Activated naive CD8-positive, alpha-beta T cell (primary cell): ENCODE results near the gene COPE.
"Not testable (repeated sequence)": the region's sequence is repeated elsewhere in the genome, so short reads cannot be mapped to it uniquely, and the experiment has no call there.

Source experiments
- H3K27ac Mint-ChIP-seq: one replicate; pipeline ENCODE4 v1.8.0; 2021; ENCODE audit warnings: mixed read lengths
- H3K27me3 Mint-ChIP-seq: one replicate; pipeline ENCODE4 v1.8.0; 2021; ENCODE audit warnings: mixed read lengths
- H3K36me3 Mint-ChIP-seq: one replicate; pipeline ENCODE4 v1.8.0; 2021; ENCODE audit warnings: mixed read lengths
- H3K4me1 Mint-ChIP-seq: one replicate; pipeline ENCODE4 v1.8.0; 2021; ENCODE audit warnings: low read depth, mixed read lengths
- H3K4me3 Mint-ChIP-seq: one replicate; pipeline ENCODE4 v1.8.0; 2021; ENCODE audit warnings: mild to moderate bottlenecking, mixed read lengths
- H3K9me3 Mint-ChIP-seq: one replicate; pipeline ENCODE4 v1.8.0; 2021; ENCODE audit warnings: low read depth, mixed read lengths

Gene COPE

DNA sequence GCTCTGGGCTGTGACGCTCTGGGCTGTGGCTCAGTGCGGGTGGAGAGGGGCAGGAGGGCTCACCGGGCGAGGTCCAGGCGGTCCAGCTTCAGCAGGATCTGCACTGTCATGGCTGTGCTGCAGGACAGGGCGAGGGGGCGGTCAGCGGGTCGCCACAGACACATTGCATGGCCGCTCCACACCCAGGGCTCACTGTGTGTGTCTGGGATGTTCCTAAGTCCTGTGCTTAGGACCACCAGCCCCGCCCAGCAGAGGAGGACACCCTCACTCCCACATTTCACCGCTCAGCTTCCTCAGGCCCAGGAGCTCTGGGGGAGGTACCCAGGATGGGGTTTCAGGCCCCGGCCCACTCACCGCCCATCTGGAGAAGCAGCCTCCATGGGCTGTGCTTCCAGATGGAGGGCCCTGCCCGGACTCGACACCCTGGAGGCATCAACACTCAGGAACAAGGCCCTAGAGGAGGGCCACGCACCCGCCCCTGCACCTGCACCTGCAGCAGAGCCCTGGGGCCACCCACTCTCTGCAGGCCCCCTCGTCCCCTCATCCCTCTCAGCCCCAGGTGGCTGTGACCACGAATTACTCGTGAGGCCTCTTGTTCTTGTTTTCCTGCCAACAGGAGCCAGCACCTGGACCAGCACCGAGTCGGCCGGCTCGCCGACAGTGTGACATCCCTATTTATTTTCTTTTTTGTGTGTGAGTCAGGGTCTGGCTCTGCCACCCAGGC lies 13.5 kb downstream of the COPE start:
- Mint-ChIP-seq H3K4me3 (no peak overlapping the region), H3K4me1 (no peaks in the 10 kb centered on the region), H3K27me3 (no peaks in the 10 kb centered on the region), H3K9me3 (no peaks in the 10 kb centered on the region), H3K36me3 (no peaks in the 10 kb centered on the region), H3K27ac (no peak overlapping the region)

DNA sequence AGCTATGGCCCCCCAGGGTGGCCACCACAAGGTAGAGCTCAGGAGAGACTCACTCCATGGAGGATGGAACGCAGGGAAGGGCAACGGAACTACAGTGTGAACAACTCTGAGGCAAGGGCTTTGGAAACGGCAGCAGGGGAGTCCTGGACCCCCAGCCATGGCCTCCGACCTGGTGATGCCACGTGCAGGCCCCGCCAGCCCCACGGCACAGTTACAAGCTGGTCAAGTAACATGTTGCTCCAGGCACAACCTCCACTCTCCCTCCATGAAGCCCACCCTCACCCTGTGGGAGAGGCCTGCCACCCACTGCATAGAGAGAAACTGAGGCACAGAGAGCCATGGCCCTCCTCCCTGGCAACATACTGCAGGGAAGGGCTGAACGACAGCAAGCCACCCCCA lies 14.1 kb downstream of the COPE start:
- H3K9me3 Mint-ChIP-seq = no peaks in the 10 kb centered on the region
- H3K27ac Mint-ChIP-seq = no peak overlapping the region
- no peaks in the 10 kb centered on the region for H3K27me3 Mint-ChIP-seq
- no peaks in the 10 kb centered on the region for H3K36me3 Mint-ChIP-seq
- no peak overlapping the region for H3K4me3 Mint-ChIP-seq
- no peaks in the 10 kb centered on the region for H3K4me1 Mint-ChIP-seq

DNA sequence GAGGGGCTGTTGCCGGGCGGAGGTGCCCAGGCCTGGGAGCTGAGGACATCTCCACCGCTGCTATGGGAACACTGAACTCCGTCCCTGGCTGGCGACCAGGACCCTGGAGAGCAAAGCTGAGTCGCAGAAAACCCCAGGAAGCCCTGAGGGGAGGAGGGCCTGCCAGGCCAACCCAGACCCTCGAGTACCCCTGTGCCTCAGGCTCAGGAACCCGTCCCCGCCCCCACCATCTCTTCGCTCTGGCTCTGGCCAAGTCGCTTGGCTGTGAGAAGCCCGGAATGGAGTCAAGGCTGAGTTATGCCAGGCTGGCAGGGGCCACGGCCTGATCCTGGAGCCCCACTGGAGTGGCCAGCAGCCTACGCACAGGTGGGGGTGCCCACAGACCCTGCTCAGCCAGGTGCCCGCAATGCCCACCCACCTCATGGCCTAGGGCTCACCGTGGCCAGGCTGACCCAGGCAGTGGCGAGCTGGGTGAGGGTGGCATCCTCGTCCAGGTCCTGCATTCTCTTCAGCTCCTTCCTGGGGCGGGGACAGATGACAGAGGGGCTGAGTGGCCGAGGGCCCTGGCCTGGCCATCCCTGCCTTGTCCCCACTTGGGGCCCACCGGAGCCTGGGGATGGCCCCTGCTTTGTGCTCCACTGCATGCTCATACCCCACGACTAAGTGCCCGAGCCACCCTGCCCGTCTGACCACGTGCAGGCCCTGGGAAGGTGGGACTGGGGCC lies 14.7 kb downstream of the COPE start:
- no peaks in the 10 kb centered on the region for H3K9me3 Mint-ChIP-seq
- H3K36me3 Mint-ChIP-seq = no peaks in the 10 kb centered on the region
- no peaks in the 10 kb centered on the region for H3K4me1 Mint-ChIP-seq
- no peaks in the 10 kb centered on the region for H3K27me3 Mint-ChIP-seq
- H3K27ac Mint-ChIP-seq = no peak overlapping the region
- H3K4me3 Mint-ChIP-seq = no peak overlapping the region

DNA sequence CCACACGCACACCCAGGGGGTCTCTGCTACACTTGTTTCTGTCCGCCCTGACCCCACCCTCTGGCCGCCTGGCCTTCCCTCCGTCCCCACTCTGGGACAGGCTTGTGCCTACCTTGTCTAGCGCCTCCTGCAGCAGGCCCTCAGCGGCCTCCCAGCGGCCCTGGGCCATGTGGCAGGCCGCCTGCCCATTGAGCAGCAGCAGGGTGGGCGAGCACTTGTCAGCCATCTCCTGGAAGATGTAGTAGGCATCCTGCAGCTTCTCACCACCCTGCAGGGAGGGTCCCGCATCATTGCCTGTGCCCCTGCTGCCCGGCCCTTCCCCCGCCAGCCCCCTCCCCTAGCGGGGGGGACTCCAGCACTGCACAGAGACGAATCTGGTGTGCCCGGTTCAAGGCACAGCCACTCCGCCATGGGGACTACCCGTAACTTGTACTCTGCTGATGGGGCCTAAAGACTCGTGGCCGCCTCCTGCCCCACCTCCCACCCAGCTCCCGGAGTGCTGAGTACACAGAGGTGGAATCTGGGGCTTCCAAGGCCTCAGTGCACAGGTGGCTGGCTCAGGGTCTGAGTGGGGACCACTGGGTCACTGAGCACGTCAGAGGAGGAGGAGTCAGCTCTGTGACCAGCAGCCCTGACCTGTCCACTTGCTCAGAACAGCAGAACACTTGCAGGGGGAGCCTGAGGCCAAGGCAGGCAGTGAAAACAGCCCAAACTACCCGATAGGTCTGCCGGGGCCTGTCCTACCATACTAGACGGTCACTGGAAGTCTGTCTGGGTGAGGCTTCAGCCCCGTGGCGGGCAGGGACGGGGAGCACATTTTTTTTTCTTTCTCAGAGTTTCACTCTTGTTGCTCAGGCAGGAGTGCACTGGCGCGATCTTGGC lies 15.8 kb downstream of the COPE start:
- Mint-ChIP-seq H3K27me3 (no peaks in the 10 kb centered on the region), H3K9me3 (no peaks in the 10 kb centered on the region), H3K36me3 (no peaks in the 10 kb centered on the region), H3K27ac (no peak overlapping the region), H3K4me3 (no peak overlapping the region), H3K4me1 (no peaks in the 10 kb centered on the region)

DNA sequence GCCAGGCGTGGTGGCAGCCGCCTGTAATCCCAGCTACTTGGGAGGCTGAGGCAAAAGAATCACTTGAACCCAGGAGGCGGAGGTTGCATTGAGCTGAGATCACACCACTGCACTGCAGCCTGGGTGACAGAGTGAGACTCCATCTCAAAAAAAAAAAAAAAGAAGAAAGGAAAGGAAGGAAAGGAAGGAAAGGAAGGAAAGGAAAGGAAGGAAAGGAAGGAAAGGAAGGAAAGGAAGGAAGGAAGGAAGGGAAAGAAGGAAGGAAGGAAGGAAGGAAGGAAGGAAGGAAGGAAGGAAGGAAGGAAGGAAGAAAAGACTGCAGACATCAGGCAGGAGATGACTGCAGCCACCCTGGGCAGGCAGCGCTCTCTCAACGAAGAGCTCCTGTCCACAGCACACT lies 16.7 kb downstream of the COPE start:
- H3K27ac Mint-ChIP-seq, H3K36me3 Mint-ChIP-seq, H3K27me3 Mint-ChIP-seq, H3K9me3 Mint-ChIP-seq, H3K4me1 Mint-ChIP-seq, H3K4me3 Mint-ChIP-seq: not testable (repeated sequence)

DNA sequence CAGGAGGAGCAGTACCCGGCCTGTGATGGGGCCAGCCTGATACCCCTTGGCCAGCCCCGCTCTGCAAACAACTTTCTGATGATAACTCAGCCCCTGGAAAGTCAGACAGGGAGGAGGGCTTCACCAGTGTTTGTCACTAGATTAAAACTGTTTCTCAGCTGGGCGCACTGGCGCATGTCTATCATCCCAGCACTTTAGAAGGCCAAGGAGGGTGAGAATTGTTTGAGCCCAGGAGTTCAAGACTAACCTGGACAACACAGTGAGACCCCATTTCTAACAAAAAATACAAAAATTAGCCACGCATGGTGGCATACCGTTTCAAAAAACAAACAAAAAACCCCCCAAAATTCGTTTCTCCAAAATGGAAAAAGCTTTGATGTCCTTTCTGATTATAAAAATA lies 17.7 kb downstream of the COPE start:
- peaks cover 3% of the 10 kb centered on the region for H3K36me3 Mint-ChIP-seq
- H3K4me1 Mint-ChIP-seq = peaks cover 7% of the 10 kb centered on the region
- no peak overlapping the region for H3K27ac Mint-ChIP-seq
- H3K27me3 Mint-ChIP-seq = peaks cover 6% of the 10 kb centered on the region
- no peaks in the 10 kb centered on the region for H3K9me3 Mint-ChIP-seq
- H3K4me3 Mint-ChIP-seq = no peak overlapping the region

DNA sequence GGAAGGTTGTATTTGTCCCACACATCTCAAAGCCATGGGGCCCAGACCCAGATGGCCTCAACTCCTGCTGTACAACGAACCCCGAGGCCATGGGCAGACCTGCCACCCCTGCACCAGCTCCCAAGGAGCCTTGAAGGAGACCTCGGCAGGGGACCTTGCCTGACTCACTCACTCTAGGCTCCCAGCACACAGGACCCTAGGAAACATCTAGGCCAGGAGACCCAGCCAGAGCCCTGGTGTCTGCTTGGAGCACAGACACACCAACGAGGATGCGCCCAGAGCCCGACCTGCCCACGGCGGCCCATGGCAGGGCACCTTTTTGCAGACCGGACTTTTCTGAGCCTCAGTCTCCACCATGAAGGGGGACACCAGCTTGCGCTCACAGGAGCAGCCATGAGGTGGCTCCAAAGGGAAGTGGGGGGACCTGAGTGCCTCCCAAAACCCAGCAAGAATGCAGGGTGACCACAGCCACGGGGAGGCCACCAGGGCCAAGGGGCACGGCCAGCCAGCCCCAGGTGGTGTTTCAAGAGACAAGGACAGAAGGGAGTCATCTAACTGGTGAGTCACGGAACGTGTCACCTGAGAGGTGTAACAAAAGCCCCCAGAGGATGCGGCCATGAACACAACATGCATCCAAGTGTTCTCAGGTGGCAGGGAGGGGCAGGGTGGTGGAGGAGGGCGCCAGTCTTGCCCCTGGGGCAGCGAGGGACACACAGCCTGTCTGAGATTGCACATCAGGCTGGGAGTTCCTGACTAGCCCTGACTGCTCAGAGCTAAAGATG lies 18.3 kb downstream of the COPE start:
- Mint-ChIP-seq H3K27ac (no peak overlapping the region), H3K9me3 (no peaks in the 10 kb centered on the region), H3K4me1 (peaks cover 8% of the 10 kb centered on the region), H3K4me3 (no peak overlapping the region), H3K36me3 (peaks cover 3% of the 10 kb centered on the region), H3K27me3 (peaks cover 8% of the 10 kb centered on the region)

DNA sequence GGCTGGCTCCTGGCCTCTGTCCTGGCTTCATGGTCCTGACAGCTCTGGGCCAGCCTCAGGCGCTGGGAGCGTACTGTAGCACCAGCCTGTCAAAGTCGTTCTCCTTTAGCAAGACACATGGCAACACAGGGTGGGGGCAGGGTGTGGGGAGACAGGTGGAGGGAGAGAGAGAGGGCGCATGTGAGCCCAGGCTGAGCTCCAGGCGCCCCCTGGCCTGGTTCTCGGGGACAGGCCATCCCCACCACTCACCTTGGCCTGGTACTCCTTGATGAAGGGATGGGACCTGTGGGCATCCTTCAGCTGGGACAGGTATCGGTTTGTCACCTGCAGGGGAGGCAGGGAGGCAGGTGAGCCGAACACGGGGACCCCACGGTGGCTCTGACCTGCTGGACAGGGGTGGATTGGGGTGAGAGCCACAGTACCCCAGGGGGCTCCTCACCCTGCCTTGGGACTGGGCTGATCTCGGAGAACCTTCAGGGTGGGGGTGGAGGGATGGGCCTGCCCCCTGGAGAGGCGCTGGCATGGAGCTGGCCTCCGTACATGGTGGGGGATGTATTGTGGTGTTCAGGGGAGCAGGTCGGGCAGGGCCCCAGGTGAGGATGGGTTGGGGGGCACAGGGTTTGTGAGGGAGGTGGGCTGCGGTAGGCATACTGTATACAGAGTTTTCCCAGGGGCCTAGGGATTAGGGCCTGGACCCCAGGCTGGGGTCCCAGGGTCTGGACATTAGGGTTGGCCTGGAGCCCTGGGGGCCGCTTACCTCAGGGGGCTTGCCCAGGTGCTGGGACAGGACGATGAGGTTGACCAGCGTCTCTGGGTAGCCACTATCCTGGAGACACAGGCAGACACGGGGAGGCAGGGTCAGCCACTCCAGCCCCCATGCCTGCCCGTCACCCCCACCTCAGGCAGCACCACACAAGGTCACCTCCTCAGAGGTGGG lies 19.3 kb downstream of the COPE start:
- Mint-ChIP-seq H3K9me3 (no peaks in the 10 kb centered on the region), H3K27me3 (peaks cover 8% of the 10 kb centered on the region), H3K36me3 (peaks cover 3% of the 10 kb centered on the region), H3K4me1 (peaks cover 9% of the 10 kb centered on the region), H3K27ac (no peak overlapping the region), H3K4me3 (no peak overlapping the region)

DNA sequence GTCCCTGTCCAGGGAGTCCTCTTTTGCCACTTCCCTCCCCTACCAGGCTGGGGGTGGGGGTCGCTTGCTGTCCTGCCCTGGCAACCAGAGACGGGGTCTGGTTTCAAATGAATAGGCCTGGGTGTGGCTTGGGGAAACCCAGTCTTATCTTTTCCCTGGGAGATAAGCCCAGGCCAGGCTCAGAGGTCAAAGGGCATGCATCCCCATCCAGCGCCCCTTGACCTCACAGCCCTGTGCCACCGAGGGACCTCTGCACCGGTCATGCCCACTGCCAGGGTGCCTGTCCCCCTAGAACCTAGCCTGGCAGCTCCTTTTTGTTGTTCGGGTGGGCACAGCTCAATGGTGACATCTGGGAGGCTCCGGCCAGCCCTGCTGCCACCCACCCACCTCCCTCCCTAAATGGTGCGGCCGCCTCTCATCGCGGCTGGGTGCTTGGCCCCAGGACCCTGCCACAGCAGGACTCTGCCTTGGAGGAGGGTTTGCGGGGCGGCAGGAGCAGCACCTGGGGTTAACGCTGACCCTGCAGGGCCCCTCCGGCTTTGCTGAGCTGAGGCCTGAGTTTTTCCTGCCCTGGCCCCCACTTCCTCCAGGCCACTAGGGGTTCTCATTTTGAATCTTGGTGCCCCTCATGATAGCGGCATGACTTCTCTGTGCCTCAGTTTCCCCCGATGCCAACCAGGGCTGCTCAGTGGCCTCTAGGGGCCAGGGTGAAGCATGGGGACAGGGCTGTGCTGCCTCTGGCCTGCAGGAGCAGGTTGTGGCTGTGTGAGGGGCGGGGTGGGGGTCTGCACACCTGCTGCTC lies 20.4 kb downstream of the COPE start:
- Mint-ChIP-seq H3K9me3 (no peaks in the 10 kb centered on the region), H3K36me3 (peaks cover 3% of the 10 kb centered on the region), H3K4me3 (no peak overlapping the region), H3K27ac (no peak overlapping the region), H3K4me1 (peaks cover 10% of the 10 kb centered on the region), H3K27me3 (peaks cover 8% of the 10 kb centered on the region)

DNA sequence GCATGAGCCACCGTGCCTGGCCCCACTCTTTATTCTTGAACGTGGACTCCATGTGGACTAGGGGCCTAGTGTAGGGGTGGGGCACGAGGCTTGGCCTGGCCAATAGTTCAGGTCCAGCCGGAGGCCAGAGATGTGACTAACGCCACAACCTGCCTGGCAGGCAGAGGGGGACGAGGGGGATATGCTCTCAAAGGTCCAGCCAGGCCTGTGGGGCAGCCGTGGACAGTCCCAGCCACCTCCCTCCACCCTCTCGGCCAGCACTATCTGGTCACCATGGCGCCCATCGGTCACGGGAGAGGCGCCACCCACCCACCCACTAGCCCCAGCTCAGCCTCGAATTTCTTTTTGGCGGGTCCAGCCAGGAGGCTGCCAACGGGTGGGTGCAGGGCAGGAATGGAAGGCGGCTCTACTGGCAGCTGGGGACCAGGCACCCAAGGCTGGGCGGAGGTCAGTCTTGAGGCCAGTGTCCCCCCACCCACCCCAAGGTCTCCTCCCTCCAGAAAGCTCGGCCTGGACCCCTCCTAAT lies 21.0 kb downstream of the COPE start:
- peaks cover 10% of the 10 kb centered on the region for H3K4me1 Mint-ChIP-seq
- no peak overlapping the region for H3K4me3 Mint-ChIP-seq
- H3K9me3 Mint-ChIP-seq = no peaks in the 10 kb centered on the region
- peaks cover 3% of the 10 kb centered on the region for H3K36me3 Mint-ChIP-seq
- H3K27me3 Mint-ChIP-seq = peaks cover 8% of the 10 kb centered on the region
- H3K27ac Mint-ChIP-seq = no peak overlapping the region

DNA sequence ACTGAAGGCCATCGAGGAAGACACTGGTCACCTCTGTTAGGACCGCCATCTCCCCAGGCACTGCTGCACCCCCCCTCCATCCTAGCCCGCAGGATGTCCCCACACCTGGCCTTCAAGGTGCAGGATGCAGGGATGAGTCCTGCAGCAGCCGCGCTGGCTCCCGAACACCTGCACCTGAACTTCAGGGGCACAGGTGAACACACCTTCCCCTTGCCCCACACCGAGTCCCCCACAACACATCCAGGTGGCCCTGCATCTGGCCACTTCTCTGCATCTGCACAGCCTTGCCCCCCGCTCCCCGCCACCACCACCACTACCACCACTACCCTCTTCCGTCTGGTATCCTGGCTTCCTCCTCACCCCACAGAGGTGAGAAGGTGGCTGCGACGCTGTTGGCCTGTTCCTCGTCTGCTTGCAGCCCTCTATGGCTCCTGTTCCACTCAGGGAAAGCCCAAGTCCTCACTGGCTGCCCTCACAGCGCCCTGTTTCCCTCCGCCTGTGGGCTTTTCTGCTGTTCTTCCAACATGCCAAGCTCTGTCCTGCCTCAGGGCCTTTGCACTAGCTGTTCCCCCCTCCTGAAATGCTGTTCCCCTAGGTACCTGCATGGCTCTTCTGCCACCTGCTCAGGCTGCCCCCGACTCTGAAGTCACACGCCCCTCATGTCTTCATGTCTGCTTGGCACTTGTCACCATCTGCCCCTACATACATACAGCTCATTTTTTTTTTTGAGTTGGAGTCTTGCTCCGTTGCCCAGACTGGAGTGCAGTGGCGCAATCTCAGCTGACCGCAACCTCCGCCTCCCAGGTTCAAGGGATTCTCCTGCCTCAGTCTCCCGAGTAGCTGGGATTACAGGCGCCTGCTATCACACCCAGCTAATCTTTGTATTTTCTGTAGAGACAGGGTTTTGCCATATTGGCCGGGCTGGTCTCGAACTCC lies 21.8 kb downstream of the COPE start:
- Mint-ChIP-seq H3K4me1 (peaks cover 10% of the 10 kb centered on the region), H3K27ac (no peak overlapping the region), H3K27me3 (peaks cover 10% of the 10 kb centered on the region), H3K9me3 (no peaks in the 10 kb centered on the region), H3K36me3 (peaks cover 3% of the 10 kb centered on the region), H3K4me3 (peak overlapping the region; percentile 84)

DNA sequence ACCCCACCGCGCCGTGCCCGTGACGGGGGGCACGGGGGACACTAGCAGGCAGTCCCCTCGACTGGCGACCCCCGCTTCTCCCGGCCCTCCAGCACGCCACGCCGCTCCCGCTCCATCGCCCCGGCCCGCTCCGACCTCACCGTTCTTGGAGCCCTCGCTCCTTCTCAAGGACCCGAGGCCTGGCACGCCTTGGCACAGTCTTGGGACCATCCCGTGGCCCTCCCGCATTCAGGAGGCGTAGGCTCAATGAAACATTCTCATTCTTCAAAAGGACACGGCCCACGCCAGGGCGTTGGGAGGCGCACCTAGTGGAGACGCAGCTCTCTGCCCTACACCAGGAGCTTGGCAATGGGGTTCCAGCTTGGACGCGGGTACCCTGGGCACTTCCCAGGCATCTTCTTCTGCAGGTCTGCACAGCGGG lies 22.8 kb downstream of the COPE start:
- H3K27me3 Mint-ChIP-seq = peaks cover 10% of the 10 kb centered on the region
- no peaks in the 10 kb centered on the region for H3K9me3 Mint-ChIP-seq
- H3K4me1 Mint-ChIP-seq = peaks cover 10% of the 10 kb centered on the region
- H3K36me3 Mint-ChIP-seq = peaks cover 3% of the 10 kb centered on the region
- peak overlapping the region; percentile 84 for H3K4me3 Mint-ChIP-seq
- H3K27ac Mint-ChIP-seq = no peak overlapping the region
